GM18907 (cell line): ENCODE data around the gene EVA1C.
"Not testable (repeated sequence)": the region's sequence is repeated elsewhere in the genome, so short reads cannot be mapped to it uniquely, and the experiment has no call there.

ENCODE experiments used
- ATAC-seq: cut with Tn5 transposase; IDR thresholded peaks from one replicate; pipeline ENCODE4 v1.9.1; 2021; ENCODE audit warnings: mild to moderate bottlenecking, moderate library complexity; ENCODE audit not compliant: unreplicated experiment

The EVA1C gene

DNA sequence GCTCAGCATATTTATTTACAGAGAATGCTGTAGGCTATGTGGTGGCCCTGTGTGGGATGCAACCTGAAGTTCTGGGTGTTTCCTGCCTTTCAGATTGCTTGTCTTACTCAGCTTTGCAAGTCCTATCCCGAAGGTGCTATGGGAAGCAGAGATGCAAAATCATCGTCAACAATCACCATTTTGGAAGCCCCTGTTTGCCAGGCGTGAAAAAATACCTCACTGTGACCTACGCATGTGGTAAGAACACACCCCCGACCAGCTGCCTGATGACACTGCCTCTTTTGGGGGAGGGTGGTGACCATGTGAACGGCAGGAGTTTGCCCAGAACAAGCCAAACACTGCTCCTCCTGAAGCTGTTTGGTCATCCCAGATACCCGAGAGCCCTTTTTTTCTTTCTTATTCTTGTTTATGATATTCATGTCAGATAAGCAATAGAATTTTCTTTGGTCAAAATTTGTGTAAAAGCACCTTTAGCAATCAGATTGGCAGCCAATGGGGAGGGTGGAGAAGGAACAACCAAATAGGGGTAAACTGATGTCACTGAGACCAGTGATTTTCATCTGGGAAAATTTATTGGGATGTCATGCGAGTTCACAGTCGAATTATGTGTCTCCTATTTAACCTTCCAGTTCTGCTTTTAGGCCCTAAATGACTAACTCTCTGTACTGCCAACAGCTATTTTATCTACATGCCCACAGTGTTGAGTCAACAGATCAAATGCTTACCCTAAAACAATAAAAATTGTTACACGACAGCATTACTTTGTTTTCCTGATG is 82.6 kb downstream of the EVA1C start:
- ATAC-seq, result no peak

DNA sequence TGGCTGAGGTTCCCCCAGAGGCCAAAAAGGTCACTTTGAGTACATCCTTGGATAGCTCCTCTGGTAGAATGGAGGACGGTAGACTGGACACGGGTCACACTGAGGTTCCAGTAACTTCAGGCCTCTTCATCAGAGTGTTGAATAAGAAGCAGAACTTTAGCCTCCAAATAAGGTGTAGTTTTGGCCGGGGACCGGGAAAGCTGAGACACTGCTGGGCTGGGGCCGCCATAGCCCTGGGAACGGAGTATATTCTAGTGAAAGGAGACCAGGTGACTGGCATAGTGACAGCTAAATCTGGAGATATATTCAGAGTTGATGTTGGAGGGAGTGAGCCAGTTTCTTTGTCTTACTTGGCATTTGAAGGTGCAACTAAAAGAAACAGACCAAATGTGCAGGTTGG is 84.1 kb downstream of the EVA1C start:
- no peak for ATAC-seq

DNA sequence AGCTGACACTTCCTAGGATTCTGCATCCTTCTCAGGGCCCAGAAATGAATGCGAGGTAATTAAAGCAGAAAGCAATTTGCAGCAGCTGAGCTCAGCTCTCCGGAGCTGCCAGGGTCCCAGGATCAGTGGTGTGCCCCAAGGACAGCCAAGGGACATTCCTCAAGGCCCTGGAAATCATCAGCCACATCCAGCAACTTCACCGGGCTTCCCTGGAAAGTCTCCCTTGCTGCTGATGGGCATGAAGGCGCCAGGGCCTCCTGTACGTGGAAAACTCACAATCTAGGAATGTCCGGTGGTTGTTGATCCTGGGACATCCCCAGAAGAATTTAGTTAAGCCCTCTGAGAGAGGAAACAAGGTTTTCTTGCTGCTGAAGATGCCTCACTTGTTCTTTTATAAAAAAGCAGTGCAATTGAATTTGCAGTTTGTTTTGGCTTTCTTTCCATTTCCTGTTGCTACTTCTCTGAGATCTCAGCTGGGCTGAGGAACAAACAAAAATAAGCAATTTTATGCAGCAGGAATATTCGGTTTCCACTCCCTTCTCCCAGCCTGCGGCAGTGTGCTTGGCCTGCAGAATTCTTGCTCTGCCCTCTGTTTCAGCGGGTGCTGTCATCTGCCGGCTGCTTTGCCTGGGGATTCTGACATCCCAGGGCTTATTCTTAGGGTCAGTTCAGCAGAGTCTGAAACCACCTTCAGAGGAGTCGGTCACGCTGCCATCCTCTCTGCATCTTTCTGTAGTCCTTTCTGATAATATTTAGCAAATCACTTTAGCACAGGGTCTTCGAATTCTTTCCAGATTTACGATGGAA is 86.9 kb downstream of the EVA1C start:
- no peak for ATAC-seq

DNA sequence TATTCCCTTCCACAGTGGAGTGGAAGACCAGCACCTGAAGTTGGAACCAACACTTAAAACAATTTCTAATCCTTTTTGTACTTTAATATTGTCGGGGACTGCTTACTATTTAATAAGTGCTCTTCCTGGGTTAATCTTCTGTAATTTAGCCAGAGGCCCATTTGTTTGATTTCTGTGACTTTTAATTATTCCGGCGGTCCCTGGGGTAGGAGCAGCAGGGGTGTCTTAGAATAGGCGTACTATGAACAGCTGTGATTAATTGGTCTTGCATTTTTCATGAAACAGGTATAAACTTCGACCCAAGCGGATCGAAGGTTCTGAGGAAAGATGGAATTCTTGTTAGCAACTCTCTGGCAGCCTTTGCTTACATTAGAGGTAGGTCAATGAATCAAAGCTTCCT is 91.1 kb downstream of the EVA1C start:
- ATAC-seq, result not testable (repeated sequence)

DNA sequence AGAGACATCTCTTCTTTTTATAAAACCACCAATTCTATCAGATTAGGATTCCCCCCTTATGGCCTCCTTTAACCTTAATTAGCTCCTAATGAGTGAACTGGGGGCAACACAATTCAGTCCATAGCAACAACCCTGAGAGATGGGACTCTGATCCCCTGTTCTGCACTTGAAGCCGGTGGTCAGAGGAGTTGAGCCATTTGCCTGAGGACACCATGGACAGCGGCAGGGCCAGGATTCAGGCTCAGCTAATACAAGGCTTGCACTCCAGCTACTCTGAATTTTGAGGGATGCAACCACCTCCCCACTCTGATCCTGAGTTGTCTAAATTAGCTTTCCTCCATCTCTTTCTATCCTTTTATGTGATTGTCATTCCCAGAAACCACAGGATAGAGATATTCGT is 93.3 kb downstream of the EVA1C start:
- ATAC-seq, result not testable (repeated sequence)

DNA sequence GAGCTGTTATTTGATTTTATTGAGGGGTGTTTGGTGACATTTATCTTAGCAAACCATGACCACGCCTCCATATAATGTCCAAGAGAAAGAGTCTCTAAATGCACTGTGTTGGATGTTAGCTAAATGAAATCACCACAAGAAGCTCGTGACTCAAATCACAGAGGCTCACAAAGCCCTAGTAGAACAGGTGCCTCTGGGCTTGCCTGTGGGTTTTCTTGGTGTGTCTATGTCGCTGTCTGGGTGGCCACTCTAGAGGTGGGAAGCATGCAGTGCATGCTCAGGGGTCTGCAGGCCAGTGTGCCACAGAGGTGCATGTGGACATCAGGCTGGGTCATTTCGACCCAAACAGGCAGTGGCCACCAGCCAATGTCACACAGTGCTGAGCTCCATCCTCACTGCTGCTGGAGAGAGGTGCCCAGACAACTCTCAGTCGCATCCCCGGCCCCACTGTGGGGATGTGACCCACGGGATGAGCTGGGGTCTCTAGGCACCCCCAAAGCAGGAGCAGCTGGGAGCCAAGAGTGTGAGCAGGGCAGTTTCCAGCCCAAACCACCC is 94.0 kb downstream of the EVA1C start:
- not testable (repeated sequence) for ATAC-seq

DNA sequence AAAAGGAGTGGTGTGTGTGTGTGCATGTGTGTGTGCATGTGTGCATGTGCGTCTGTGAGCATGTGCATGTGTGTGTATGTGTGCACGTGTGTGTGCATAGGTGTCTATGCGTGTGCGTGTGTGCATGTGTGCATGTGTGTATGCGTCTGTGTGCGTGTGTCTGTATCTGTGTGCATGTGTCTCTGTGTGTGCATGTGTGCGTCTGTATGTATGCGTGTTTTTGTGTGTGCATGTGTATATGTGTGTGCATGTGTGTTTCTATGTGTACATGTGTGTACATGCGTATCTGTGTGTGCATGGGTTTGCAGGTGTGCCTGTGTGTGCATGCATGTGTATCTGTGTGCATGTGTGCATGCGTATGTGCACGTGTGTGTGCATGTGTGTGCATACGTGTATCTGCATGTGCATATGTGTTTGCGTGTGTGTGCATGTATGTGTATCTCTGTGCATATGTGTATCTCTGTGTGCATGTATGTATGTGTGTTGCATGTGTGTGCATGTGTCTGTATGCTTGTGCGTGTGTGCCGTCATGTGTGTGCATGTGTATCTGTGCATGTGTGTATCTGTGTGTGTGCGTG is 94.9 kb downstream of the EVA1C start:
- no peak for ATAC-seq

DNA sequence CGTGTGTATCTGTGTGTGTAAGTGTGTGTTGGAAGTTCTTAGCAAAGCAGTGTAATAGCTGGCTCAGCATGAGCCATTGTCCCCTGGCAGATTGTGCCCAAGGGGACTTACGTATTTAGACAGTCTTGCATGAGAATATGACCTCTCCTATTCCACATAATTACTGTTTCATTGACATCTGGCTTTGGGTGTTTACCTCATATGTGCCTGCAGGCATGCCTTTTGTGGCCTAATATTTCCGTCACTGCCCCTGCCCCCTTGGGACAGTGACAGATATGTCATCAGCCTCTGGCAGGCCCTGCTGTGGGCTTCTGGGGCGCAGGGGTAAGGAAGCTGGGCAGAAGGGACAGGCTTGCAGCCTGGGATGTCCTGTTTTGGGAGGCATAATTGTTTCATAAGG is 95.5 kb downstream of the EVA1C start:
- ATAC-seq, result not testable (repeated sequence)

DNA sequence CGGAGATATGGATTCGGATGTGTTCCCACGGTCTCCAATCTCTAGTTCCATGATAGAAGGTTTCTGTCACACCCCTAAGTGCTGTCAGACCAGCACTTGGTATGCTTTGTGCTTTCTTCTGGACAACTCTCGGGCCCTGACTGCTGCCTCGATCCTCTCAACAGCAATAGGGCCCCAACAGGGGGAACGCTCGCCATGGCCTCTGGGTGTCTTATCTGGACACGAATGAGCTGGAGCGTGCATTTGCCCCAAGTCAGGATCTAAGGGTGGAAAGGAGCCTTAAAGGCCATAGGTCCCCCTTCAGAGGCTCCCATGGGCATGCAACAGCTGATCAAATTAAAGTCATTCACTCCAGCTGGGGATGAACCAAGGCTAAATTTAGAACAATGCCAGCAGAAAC is 96.1 kb downstream of the EVA1C start:
- no peak for ATAC-seq

DNA sequence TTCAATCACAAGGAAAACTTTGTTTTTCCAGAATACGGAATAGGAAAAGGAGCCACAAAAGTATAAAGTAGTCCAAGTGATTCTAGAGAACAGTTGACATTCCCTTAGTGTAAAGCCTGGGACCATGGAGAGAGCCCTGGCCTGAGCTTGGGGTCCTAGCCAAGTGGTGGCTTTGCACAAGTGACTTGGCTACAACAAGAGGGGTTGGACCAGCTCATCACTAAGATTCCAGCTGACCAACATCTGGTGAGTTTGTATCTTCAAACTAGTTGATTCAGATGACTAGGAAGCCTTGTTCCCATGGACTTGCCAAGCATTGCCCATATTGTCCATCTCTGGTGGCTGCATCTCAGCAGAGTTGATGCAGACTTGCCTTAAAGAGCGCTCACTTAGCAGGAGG is 96.5 kb downstream of the EVA1C start:
- ATAC-seq, result not testable (repeated sequence)

DNA sequence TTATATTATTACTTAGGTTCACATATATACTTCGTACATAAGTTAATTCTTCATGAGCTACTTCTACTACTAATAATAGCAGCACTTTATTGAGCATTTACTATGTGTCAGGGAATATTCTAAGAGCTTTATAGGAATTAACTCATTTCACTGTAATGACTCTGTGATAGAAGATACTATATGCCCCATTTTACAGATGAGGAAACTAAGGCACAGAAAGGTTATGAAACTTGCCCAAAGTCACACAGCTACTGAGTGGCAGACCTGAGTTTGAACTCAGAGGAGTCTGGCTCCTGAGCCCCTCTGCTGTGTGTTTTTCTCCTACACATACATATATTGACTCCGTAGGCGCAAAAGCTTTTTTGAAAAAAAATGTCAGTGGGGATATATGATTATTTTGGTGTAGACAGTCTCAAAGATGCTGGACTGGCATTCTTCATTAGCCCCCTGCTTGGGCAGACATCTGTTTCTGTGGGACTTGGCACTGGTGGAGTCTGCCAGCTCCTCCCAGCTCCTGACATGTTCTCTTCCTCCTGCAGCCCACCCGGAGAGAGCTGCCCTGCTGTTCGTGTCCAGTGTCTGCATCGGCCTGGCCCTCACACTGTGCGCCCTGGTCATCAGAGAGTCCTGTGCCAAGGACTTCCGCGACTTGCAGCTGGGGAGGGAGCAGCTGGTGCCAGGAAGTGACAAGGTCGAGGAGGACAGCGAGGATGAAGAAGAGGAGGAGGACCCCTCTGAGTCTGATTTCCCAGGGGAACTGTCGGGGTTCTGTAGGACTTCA is 102.0 kb downstream of the EVA1C start:
- no peak for ATAC-seq

DNA sequence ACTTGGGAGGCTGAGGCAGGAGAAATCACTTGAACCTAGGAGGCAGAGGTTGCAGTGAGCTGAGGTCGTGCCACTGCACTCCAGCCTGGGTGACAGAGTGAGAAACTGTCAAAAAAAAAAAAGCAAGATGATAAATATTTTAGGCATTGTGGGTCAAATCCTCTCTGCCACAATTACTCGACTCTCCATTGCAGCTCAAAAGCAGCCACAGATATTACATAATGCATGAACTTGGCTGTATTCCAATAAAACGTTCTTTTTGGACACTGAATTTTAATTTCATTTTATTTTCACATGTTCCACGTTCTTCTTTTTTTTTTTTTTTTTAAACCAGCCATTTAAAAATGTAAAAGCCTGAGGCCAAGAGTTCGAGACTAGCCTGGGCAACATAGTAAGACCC is 103.4 kb downstream of the EVA1C start:
- ATAC-seq, result no peak

DNA sequence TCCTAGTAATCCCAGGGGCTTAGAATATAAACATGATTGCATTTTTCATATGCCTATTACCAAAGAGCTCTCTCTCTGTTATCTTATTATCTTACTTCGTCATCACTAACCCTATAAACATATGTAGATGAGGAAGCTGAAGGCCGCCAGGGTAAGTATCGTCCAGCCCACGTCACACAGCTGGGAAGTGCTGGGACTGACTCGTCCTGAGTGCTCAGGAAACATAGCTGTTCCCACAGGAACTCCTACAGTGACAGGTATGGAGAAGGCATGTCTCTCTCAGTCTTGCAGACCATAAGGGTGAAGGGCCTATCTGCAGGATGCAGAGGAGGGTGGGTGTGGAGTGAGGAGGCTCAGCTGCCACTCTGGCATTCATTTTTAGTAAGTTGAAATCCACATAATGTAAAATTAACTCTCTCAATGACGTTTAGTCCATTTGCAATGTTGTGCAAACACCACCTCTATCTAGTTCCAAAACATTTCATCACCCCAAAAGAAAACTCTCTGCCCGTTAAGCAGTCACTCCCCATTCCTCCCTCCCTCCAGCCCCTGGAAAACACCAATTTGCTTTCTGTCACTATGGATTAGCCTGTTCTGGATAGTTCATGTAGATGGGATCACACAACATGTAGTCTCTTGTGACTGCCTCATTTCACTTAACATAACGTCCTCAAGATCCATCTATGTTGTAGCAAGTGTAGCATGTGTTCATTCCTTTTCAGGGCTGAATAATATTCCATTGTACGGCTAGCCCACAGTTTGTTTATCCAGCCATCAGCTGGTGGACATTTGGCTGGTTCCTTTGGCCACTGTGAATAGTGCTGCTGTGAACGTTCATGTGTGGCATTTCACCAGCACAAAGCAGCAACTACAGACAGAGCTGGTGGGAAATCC is 104.5 kb downstream of the EVA1C start:
- no peak for ATAC-seq

DNA sequence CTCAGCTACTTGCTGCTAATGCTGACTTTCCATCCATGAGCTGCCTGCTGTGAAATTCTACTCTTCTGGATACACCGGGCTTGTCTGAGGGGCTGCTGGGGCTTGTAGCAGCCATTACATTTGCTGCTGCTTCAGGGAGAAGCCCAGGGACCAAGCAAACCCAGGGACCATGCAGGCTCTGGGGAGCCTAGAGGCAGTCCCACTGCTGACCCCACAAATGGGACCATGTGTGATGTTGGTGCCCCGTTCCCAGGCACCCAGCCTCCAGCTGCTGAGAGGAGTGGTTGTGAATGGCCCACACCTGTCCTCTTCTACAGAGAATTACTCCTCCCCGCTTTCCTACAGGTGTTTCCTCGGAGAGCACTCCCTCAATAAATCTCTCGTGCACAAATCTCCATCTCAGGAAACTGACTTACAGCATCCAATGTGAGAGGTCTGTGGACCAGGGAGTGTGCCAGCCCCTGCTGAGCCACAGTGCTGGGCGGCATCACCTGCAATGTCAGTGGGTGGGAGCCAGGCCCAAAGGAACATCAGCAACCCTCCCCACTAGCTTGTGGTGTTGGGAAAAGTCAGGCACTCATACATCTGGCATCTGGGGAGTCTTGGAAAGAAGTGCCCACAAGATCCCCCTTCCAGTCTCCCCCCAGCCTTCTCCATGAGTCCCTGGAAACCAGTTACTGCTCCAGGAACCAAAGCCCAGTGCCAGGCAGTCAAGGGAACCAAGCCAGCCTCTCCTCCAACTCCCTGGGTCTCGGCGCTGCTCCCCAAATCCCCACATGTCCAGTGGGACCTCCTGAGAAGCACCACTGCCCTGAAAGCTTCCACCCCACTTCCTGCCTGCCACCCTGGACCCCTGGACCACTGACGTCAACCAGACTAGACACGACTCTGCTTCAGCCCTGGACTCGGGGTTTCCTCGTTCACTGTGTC is 107.7 kb downstream of the EVA1C start:
- ATAC-seq, result no peak

DNA sequence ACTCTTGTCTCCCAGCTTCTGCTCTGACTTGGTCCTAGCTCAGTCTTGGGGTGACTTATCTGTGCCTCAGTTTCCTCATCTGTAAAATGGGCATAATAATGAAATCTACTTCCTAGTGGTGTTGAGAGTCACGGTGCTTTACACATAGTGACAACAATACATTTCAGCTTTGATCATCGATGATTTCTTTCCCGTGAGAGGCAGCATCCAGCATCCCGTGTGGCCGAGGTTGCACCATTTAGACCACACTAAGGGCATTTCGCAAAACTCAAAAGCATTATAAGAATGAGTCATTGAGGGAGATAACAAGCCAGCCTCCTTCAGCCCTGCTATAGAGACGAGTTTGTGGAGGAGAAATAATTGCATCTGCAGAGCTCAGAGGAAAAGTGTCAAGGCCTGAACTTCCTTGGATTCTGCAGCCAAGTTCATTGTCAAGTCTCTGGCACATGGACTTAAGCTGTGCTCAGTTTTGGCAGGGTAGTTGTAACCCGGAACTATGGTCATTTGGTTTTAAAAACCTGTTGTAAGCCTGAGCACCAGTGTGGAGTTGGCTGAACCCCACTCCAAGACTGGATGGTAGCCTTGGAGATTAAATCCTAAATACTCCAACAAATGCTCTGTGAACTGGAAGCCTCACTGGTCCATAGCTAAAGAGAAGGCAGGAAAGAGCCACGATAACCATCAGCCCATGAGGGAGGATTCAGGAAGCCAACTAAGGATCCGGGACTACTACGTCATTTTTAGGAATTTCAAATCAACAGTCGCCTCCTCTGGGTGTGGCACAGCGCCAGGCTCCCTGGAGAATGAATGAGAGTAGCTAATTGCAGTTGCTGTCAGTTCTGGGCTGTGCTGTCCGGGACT is 108.6 kb downstream of the EVA1C start:
- no peak for ATAC-seq

DNA sequence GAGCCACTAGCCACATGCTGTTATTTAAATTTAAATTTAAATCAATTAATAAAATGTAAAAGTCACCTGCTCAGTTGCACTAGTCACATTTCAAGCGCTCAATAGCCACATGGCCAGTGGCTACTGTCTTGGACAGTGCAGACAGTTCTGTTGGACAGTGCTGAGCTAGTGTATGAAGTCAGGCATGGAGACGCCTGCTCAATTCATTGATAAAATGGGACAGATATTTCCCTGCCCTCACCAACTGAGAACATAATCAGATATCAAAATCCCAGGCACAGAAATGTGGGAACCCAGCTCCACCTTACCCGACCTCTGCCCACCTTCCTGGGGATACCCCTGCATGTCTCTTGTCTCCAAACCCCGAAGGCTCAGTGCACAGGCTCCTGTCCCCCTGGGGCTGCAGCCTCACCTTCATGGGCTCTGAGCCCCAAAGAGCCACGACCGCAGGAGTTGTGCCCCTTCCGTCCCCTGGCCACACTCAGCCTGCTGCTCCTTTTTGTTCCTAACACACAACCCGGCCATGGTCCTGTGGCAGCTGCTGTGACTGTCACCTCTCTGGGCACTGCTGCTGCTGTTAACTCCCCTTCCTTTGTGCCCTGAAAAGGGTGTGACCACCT is 109.3 kb downstream of the EVA1C start:
- ATAC-seq, result no peak

DNA sequence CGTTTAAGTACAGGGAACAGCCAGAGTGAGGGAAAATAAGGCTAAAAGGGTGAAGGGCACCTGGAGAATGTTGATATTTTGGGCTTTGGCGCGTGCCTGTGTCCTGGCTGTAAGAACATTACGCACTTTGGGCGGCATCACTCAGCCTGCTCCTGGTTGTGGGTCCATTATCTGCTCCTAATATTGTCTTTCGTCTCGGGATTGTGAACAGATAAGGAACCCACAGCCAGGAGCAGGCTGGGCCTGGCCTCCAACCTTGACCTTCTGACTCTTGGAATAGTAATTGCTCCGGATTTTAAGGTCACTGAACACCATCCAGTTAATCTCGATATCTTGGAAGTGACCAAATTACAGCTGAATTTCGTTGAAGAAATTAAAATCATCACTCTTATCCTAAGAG is 111.0 kb downstream of the EVA1C start:
- ATAC-seq, result no peak
